ENCODE measurements around the gene KTN1. TPM values are rescaled to one million over a fixed set of nuclear protein-coding genes. Genes with fewer than 3 reads are reported as not detected.

Gene KTN1
- total RNA-seq, 1 experiment from 2014 or later = 212 TPM

Small RNAs within 50 kb of the gene (small RNA-seq; reads per million reads assigned to genes)
- not detected for gene RF00019

Other genes starting within 250 kb of the KTN1 start
- gene ATG14, start 168.4 kb upstream of the KTN1 start, total RNA-seq (2014; rRNA removed; shearing (Covaris generic); ENCODE audit: low replicate concordance) = 12.6 and 13.2 TPM in 2 replicates
- not detected in 2 replicates for gene TBPL2, start 139.6 kb upstream of the KTN1 start, total RNA-seq (2014; rRNA removed; shearing (Covaris generic); ENCODE audit: low replicate concordance)